ENCODE measurements around the gene EPG5.

The EPG5 gene

DNA sequence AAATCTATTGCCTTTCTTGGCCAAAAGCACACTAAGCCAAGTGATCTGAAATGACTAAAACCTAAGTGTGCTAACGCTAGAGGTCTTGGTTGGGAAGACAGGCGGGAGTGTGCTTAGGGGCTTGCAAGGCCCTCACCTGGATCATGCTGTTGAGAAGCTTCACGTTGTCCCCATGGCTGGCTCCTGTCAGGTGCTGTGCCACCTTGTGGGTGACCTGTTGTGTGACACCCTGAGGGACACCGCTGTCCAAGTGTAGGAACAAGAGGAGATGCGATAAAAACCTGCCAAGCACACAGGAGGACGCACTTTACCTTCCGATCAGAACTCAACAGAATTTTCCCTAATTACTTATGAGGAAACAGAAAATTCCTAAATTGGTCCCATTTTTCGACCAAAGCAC, 50.8 kb downstream of the EPG5 start:
- no peak overlapping the region for H3K9ac ChIP-seq
- 0 out of 22 replicates have a peak, but pooled peaks cover 0 to 7% (median 0%) of the 10 kb centered on the region in 11 experiments for H4K20me1 ChIP-seq
- peaks cover 79 to 100% (median 88%) of the 10 kb centered on the region in 11 experiments for H3K36me3 ChIP-seq
- H3K4me3 ChIP-seq, result no peak overlapping the region
- H3K4me2 ChIP-seq, result no peak overlapping the region
- no peak overlapping the region for H3K27ac ChIP-seq
- H3K27me3 ChIP-seq, result no peaks in the 10 kb centered on the region
- TF ChIP-seq Cebpa-rat (IDR thresholded peaks at IDR 0.05), result no peak
- H3K9me3 ChIP-seq (replicated peaks in 1 of 11), result no peaks in the 10 kb centered on the region
- peaks cover 9 to 14% (median 12%) of the 10 kb centered on the region in 10 experiments for H3K4me1 ChIP-seq

DNA sequence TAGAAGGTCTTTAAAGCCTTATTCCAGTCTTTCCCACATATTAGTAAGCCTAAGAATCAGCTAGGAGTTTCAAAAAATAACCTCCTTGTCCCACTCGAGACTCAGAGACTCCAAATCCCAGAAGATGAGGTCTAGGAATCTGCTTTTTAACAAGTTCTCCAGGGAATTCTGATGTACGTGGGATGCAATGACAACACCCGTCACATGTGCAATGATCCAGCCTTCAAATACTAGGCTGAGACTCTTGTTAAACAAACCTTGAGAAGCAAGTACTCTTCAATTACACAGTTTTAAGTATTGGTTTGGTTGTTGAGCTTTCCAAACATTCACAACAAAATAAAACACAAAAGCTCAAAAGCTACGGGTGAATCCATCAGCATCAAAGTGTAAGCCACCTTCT, 53.9 kb downstream of the EPG5 start:
- Histone ChIP-seq H4K20me1 (0 out of 22 replicates have a peak, but pooled peaks cover 0 to 7% (median 0%) of the 10 kb centered on the region in 11 experiments), H3K9ac (no peak overlapping the region), H3K4me2 (no peak overlapping the region), H3K27ac (no peak overlapping the region), H3K27me3 (no peaks in the 10 kb centered on the region), H3K4me3 (no peak overlapping the region), H3K9me3 (replicated peaks in 1 of 11) (no peaks in the 10 kb centered on the region), H3K36me3 (peaks cover 88 to 100% (median 99%) of the 10 kb centered on the region in 11 experiments), H3K4me1 (no peaks in the 10 kb centered on the region)
- TF ChIP-seq Cebpa-rat (IDR thresholded peaks at IDR 0.05), result no peak

DNA sequence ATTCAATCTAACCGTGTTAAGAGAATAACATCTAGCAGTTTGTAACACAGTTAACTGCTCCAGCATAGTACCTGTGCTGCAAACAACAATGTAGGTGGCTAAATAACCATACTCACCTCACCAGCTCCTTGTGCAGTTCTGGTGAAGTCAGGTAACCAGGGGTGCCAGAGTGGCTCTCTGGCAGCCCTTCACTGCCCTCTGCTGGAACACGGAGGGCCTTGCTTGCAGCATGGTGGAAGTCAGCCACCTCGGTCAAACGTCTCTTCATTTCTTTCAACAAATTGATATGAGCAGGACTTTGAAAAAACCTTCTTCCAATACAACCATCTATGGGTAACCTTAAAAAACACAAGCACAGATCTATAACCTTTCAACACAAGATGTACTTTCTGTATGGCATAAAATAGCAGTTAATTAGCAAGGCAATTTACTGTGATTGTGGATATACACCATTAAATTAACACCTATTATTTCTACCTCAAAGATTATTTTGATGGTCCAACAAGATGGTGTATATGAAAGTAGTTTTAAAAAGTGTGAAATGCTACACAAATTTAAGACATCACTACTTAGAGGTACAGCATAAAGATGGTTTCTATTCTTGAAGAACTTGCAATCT, 56.6 kb downstream of the EPG5 start:
- H3K4me3 ChIP-seq, result no peak overlapping the region
- 0 out of 22 replicates have a peak, but pooled peaks cover 0 to 5% (median 0%) of the 10 kb centered on the region in 11 experiments for H4K20me1 ChIP-seq
- H3K4me2 ChIP-seq, result no peak overlapping the region
- peaks cover 90 to 100% (median 97%) of the 10 kb centered on the region in 11 experiments for H3K36me3 ChIP-seq
- H3K27me3 ChIP-seq, result no peaks in the 10 kb centered on the region
- no peak overlapping the region for H3K27ac ChIP-seq
- H3K9me3 ChIP-seq (replicated peaks in 1 of 11), result no peaks in the 10 kb centered on the region
- H3K4me1 ChIP-seq, result no peaks in the 10 kb centered on the region
- no peak overlapping the region for H3K9ac ChIP-seq
- no peak for TF ChIP-seq Cebpa-rat (IDR thresholded peaks at IDR 0.05)

DNA sequence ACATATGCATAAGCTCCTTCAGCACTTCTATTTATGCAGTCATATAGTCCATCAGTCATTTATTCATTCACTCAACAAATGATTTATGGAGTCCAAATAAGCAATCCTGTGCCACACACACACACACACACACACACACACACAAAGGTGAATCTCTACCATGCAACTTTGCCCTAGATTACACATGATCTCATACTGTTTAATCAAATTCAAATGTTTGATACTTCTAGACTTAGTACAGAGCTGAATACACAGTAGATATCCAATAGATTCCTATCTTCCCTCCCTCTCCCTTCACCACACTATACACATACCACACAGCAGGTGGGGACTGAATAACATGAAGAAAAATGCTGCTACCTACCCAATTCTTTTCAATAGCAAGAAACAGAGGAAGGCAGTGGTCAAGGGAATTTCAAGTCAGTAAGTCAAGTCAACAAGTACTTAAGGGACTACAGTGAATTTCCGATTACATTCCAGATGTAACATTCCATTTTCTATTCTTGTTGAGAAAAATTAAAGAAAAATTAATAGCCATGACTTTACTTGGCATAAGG, 65.4 kb downstream of the EPG5 start:
- Histone ChIP-seq H3K4me3 (no peak overlapping the region), H3K4me2 (no peak overlapping the region), H3K27ac (no peak overlapping the region), H3K36me3 (peaks cover 78 to 100% (median 93%) of the 10 kb centered on the region in 11 experiments), H3K27me3 (no peaks in the 10 kb centered on the region), H3K9ac (no peak overlapping the region), H3K9me3 (replicated peaks in 1 of 11) (no peaks in the 10 kb centered on the region), H4K20me1 (no peaks in the 10 kb centered on the region), H3K4me1 (no peaks in the 10 kb centered on the region)
- no peak for TF ChIP-seq Cebpa-rat (IDR thresholded peaks at IDR 0.05)

DNA sequence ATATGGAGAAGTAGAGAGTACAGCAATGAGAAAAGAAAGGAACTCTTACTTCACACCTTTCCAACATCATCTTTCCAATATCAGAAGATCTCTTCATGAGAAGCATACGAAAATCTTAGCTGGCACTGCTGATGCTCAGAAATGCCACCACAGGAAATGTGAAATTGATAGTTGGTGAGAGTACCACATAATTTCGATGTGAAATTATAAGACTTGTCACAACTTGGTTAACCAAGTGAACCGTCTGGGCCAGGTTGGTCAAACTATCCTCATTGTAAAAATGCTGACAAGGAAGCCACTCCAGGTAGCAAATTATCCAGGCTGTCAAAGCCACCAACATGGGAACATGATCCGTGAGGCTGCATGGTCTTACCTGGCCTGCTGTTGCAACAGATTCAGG, 66.5 kb downstream of the EPG5 start:
- Histone ChIP-seq H3K36me3 (peaks cover 81 to 99% (median 93%) of the 10 kb centered on the region in 11 experiments), H4K20me1 (no peaks in the 10 kb centered on the region), H3K4me2 (no peak overlapping the region), H3K4me1 (no peaks in the 10 kb centered on the region), H3K27ac (no peak overlapping the region), H3K9ac (no peak overlapping the region), H3K27me3 (no peaks in the 10 kb centered on the region), H3K4me3 (no peak overlapping the region), H3K9me3 (replicated peaks in 1 of 11) (no peaks in the 10 kb centered on the region)
- TF ChIP-seq Cebpa-rat (IDR thresholded peaks at IDR 0.05), result no peak

DNA sequence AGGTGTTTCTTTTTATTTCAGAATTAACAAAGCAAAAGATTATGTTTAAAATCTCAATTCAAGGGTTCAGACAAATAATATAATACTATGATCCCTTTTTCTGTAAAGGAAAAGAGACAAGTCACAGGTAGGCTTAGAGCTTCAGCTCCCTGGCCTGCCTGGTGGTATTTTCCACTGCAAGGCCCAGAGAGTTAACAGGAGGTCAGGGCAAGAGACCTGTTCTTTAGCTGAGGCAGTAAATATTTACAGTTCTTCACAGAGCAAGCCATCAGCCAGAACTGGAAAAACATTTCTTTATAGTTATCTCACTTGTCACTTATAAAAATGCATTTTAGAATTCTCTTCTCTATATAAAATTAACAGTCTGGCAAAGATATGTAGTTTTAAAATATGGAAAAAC, 70.1 kb downstream of the EPG5 start:
- H3K27ac ChIP-seq, result no peak overlapping the region
- no peak for TF ChIP-seq Cebpa-rat (IDR thresholded peaks at IDR 0.05)
- H3K4me2 ChIP-seq, result no peak overlapping the region
- peaks cover 0 to 12% (median 0%) of the 10 kb centered on the region in 10 experiments; a peak in 3 of 20 replicates for H3K4me1 ChIP-seq
- H3K9me3 ChIP-seq (replicated peaks in 1 of 11), result no peaks in the 10 kb centered on the region
- H4K20me1 ChIP-seq, result no peaks in the 10 kb centered on the region
- no peak overlapping the region for H3K9ac ChIP-seq
- no peaks in the 10 kb centered on the region for H3K27me3 ChIP-seq
- H3K36me3 ChIP-seq, result peaks cover 54 to 100% (median 80%) of the 10 kb centered on the region in 11 experiments
- H3K4me3 ChIP-seq, result no peak overlapping the region

DNA sequence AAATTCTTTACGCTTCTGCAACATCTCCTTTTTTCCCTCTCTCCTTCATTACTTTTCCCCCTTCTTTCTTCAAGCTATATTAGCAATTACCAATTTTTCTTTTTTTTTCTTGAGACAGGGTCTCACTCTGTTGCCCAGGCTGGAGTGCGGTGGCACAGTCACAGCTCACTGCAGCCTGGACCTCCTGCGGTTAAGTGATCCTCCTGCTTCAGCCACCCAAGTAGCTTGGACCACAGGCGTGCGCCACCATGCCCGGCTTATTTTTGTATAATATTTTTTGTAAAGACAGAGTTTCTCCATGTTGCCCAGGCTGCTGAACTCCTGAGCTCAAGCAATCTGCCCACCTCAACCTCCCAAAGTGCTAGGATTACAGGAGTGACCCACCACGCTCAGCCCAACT, 70.7 kb downstream of the EPG5 start:
- Histone ChIP-seq H3K27ac (no peak overlapping the region), H3K4me1 (peaks cover 0 to 13% (median 0%) of the 10 kb centered on the region in 10 experiments; a peak in 3 of 20 replicates), H3K9ac (no peak overlapping the region)

DNA sequence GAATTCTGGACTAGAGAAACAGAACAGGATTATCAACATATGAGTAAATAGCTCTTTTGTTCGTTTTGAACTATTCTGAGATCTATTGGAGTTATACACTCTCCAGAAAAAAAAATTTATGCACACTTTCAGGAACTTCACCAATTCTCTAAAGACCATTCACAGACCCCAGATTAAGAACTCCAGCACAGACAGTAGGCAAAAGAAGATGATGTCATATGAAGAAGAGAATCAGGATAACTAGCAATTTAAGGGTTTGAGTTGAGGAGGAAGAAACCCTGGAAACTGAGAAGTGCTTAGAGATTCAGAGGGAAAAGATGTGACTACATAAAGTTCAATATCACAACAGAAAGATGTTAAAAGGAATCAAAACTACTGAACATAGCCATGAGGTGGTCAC, 71.8 kb downstream of the EPG5 start:
- H3K27ac ChIP-seq, result no peak overlapping the region
- H3K4me3 ChIP-seq, result no peak overlapping the region
- H3K9ac ChIP-seq, result no peak overlapping the region
- no peaks in the 10 kb centered on the region for H3K27me3 ChIP-seq
- TF ChIP-seq Cebpa-rat (IDR thresholded peaks at IDR 0.05), result no peak
- H3K9me3 ChIP-seq (replicated peaks in 1 of 11), result no peaks in the 10 kb centered on the region
- H4K20me1 ChIP-seq, result no peaks in the 10 kb centered on the region
- H3K36me3 ChIP-seq, result peaks cover 44 to 100% (median 72%) of the 10 kb centered on the region in 11 experiments
- H3K4me2 ChIP-seq, result no peak overlapping the region
- H3K4me1 ChIP-seq, result peaks cover 0 to 13% (median 0%) of the 10 kb centered on the region in 10 experiments; a peak in 3 of 20 replicates

More for the DNA sequence above, 70.7 kb downstream of the EPG5 start:
- Histone ChIP-seq H3K4me3 (no peak overlapping the region), H4K20me1 (no peaks in the 10 kb centered on the region), H3K9me3 (replicated peaks in 1 of 11) (no peaks in the 10 kb centered on the region), H3K27me3 (no peaks in the 10 kb centered on the region), H3K36me3 (peaks cover 49 to 100% (median 74%) of the 10 kb centered on the region in 11 experiments), H3K4me2 (no peak overlapping the region)
- TF ChIP-seq Cebpa-rat (IDR thresholded peaks at IDR 0.05), result no peak

DNA sequence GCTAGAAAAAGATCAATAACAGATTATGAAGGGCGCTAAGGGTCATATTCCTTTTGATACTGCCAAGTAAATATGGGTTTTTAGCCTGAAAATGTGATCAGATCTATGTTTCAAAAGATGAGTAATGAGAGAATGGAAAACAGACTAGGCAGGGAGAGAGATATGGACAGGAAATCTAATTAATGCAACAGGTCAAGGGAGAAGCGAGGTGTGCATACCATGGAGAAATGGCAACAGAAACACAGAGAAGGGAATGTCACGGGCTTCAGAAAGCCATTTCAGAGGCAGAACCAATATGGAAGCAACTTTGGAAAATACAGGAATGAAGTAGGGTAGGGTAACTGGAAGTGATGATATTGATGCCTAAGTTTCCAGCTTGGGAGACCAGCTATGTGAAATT, 72.3 kb downstream of the EPG5 start:
- H3K27me3 ChIP-seq, result no peaks in the 10 kb centered on the region
- H4K20me1 ChIP-seq, result no peaks in the 10 kb centered on the region
- no peak overlapping the region for H3K4me3 ChIP-seq
- peaks cover 41 to 100% (median 72%) of the 10 kb centered on the region in 11 experiments for H3K36me3 ChIP-seq
- TF ChIP-seq Cebpa-rat (IDR thresholded peaks at IDR 0.05), result no peak
- H3K4me2 ChIP-seq, result no peak overlapping the region
- H3K27ac ChIP-seq, result no peak overlapping the region
- H3K9ac ChIP-seq, result no peak overlapping the region
- H3K4me1 ChIP-seq, result peaks cover 0 to 13% (median 0%) of the 10 kb centered on the region in 10 experiments; a peak in 3 of 20 replicates
- no peaks in the 10 kb centered on the region for H3K9me3 ChIP-seq (replicated peaks in 1 of 11)

All from BLaER1 treated with 17β-estradiol and CSF1 and Interleukin-3, amounts not matched to agents 10 nM and 100 nM (cell line).